CD14-positive monocyte (primary cell): Measurements from ENCODE around the gene UROC1. TPM values are rescaled to one million over a fixed set of nuclear protein-coding genes. Genes with fewer than 3 reads are reported as not detected.

Experiments used
- DNase-seq, 3 donors: peaks; one replicate each; pipeline ENCODE4 v3.0.0-alpha.2; 2011 to 2022
- H2AFZ ChIP-seq: 2 replicates; pipeline ENCODE4 v1.6.0; 2012; ENCODE audit warnings: mild to moderate bottlenecking, low read depth, low read length, inconsistent platforms; ENCODE audit not compliant: insufficient read depth, poor library complexity, severe bottlenecking
- H3K27ac ChIP-seq, 2 donors: 1 replicate in 1 of 2; 2 replicates in 1 of 2; pipeline ENCODE4 v1.5.1; 2012 to 2013; ENCODE audit warnings: low read length in 2 of 2, control low read depth in 1 of 2, inconsistent platforms in 1 of 2, low read depth in 1 of 2, mild to moderate bottlenecking in 1 of 2
- H3K27me3 ChIP-seq, 2 donors: one replicate each; pipeline versions ENCODE4 v1.6.0 to v1.6.1; 2011 to 2013; ENCODE audit warnings: low read length in 2 of 2; ENCODE audit not compliant: control insufficient read depth in 2 of 2, insufficient read depth in 2 of 2
- H3K36me3 ChIP-seq, 2 donors: replicated peaks in 1 of 2; 1 replicate in 1 of 2; 2 replicates in 1 of 2; pipeline versions ENCODE4 v1.5.1 to v1.6.1; 2012 to 2013; ENCODE audit warnings: low read length in 2 of 2, control low read depth in 1 of 2, inconsistent platforms in 1 of 2, mild to moderate bottlenecking in 1 of 2; ENCODE audit not compliant: insufficient read depth in 2 of 2, control insufficient read depth in 1 of 2
- H3K4me1 ChIP-seq, 2 donors: 1 replicate in 1 of 2; 2 replicates in 1 of 2; pipeline versions ENCODE4 v1.5.1 to v1.6.1; 2012 to 2013; ENCODE audit warnings: low read length in 2 of 2, control low read depth in 1 of 2, inconsistent platforms in 1 of 2, mild to moderate bottlenecking in 1 of 2, moderate library complexity in 1 of 2; ENCODE audit not compliant: insufficient read depth in 2 of 2, control insufficient read depth in 1 of 2
- H3K4me2 ChIP-seq: replicated peaks from 2 replicates; pipeline ENCODE3; 2012; ENCODE audit warnings: low read length, moderate library complexity, mild to moderate bottlenecking; ENCODE audit not compliant: poor library complexity, severe bottlenecking; ENCODE audit errors: extremely low read depth
- H3K4me3 ChIP-seq, 3 experiments: fragments of 200-600 bp in 1 of 3; sonication (generic) in 1 of 3; replicated peaks in 1 of 3; 1 replicate in 2 of 3; 2 replicates in 1 of 3; pipeline ENCODE4 v1.5.1; 2011 to 2013; ENCODE audit warnings: low read length in 3 of 3, mild to moderate bottlenecking in 3 of 3, control low read depth in 2 of 3, low read depth in 2 of 3, inconsistent platforms in 1 of 3, moderate library complexity in 1 of 3
- H3K79me2 ChIP-seq: 2 replicates; pipeline ENCODE4 v1.6.0; 2012; ENCODE audit warnings: mild to moderate bottlenecking, control low read depth, inconsistent platforms, low read length, moderate library complexity; ENCODE audit not compliant: insufficient read depth
- H3K9ac ChIP-seq: 2 replicates; pipeline ENCODE4 v1.6.0; 2017; ENCODE audit warnings: low read length, mild to moderate bottlenecking; ENCODE audit not compliant: insufficient read depth, poor library complexity, severe bottlenecking
- H3K9me3 ChIP-seq, 2 donors: replicated peaks in 1 of 2; 1 replicate in 1 of 2; 2 replicates in 1 of 2; pipeline versions ENCODE4 v1.5.1 to v1.6.1; 2012 to 2013; ENCODE audit warnings: low read length in 2 of 2, control low read depth in 1 of 2; ENCODE audit not compliant: control insufficient read depth in 1 of 2, insufficient read depth in 1 of 2
- H4K20me1 ChIP-seq: 2 replicates; pipeline ENCODE4 v1.6.0; 2012; ENCODE audit warnings: mild to moderate bottlenecking, low read length, control low read depth, moderate library complexity; ENCODE audit not compliant: insufficient read depth
- H3K27ac Mint-ChIP-seq, 7 donors: one replicate each; pipeline ENCODE4 v1.8.0; 2020; ENCODE audit warnings: mild to moderate bottlenecking in 7 of 7, mixed read lengths in 7 of 7, moderate library complexity in 6 of 7, inconsistent platforms in 2 of 7
- H3K27me3 Mint-ChIP-seq, 3 donors: one replicate each; pipeline ENCODE4 v1.8.0; 2021 to 2022; ENCODE audit warnings: low read depth in 3 of 3, mild to moderate bottlenecking in 3 of 3, mixed read lengths in 3 of 3, moderate library complexity in 3 of 3, inconsistent platforms in 1 of 3
- H3K36me3 Mint-ChIP-seq, 2 donors: one replicate each; pipeline ENCODE4 v1.8.0; 2020; ENCODE audit warnings: mixed read lengths in 2 of 2, inconsistent platforms in 1 of 2, mild to moderate bottlenecking in 1 of 2
- H3K4me1 Mint-ChIP-seq: one replicate; pipeline ENCODE4 v1.8.0; 2020; ENCODE audit warnings: mild to moderate bottlenecking, mixed read lengths
- H3K4me3 Mint-ChIP-seq, 2 donors: one replicate each; pipeline ENCODE4 v1.8.0; 2020; ENCODE audit warnings: mild to moderate bottlenecking in 2 of 2, mixed read lengths in 2 of 2, moderate library complexity in 1 of 2
- H3K9me3 Mint-ChIP-seq, 7 donors: one replicate each; pipeline ENCODE4 v1.8.0; 2020 to 2022; ENCODE audit warnings: mixed read lengths in 7 of 7, mild to moderate bottlenecking in 6 of 7, moderate library complexity in 6 of 7, inconsistent platforms in 2 of 7
- CTCF ChIP-seq: fragments of 200-600 bp; IDR thresholded peaks from one replicate; pipeline ENCODE4 v1.8.0; 2022; ENCODE audit warnings: antibody characterized with exemption, mild to moderate bottlenecking
- WGBS: methylation state at CpG from one replicate; pipeline ENCODE4 v1.1.5; 2013; ENCODE audit warnings: missing lambda C conversion rate; ENCODE audit not compliant: insufficient coverage; 5-methylcytosine and 5-hydroxymethylcytosine counted together
- intact Hi-C, 2 donors: fragments of 100-400 bp; cut with micrococcal nuclease; formaldehyde crosslinking; loops; one replicate each; pipeline versions ENCODE4 v1.15.0 to v1.15.1; 2023
- polyA plus RNA-seq, 3 donors: library from polyadenylated mRNA; depleted of rRNA in 1 of 3; unstranded in 2 of 3; stranded (reverse) in 1 of 3; fragments of 300-500 nt in 2 of 3; fragments of >200 nt in 1 of 3; fragmentation: Illumina TruSeq in 2 of 3; gene quantifications; 1 replicate in 2 of 3; 2 replicates in 1 of 3; pipeline ENCODE4 v1.2.3, GENCODE V29; 2012 to 2021

The UROC1 gene
- polyA plus RNA-seq, 3 donors, result not detected

GRCh38 chr3:126494204-126494969, 23.2 kb downstream of the UROC1 start:
- peaks cover 14% of the 10 kb centered on the region for H3K4me1 Mint-ChIP-seq
- Histone ChIP-seq H3K79me2 (no peaks in the 10 kb centered on the region), H2AFZ (no peak overlapping the region), H3K9me3 (no peaks in the 10 kb centered on the region), H3K9ac (no peak overlapping the region), H3K36me3 (no peaks in the 10 kb centered on the region), H3K27ac (no peak overlapping the region), H3K4me1 (peaks cover 7 to 8% of the 10 kb centered on the region in 2 donors), H3K4me2 (no peak overlapping the region), H3K27me3 (no peaks in the 10 kb centered on the region), H4K20me1 (no peaks in the 10 kb centered on the region), H3K4me3 (no peak overlapping the region)
- H3K4me3 Mint-ChIP-seq, result no peak overlapping the region
- peaks cover 2 to 6% (median 4%) of the 10 kb centered on the region in 3 donors for H3K27me3 Mint-ChIP-seq
- no peaks in the 10 kb centered on the region for H3K36me3 Mint-ChIP-seq
- no peak for TF ChIP-seq CTCF
- H3K27ac Mint-ChIP-seq, result peak overlapping the region in 1 of 7 donors; percentile 36
- H3K9me3 Mint-ChIP-seq, result no peaks in the 10 kb centered on the region
- intact Hi-C loops, result no loop called here
- WGBS, result 88% methylated on average over 11 of the region's 12 CpGs
- no peak for DNase-seq

- no peak overlapping the region for H3K4me3 ChIP-seq
- Mint-ChIP-seq H3K27ac (no peak overlapping the region), H3K27me3 (peaks cover 2 to 8% (median 5%) of the 10 kb centered on the region in 3 donors), H3K4me3 (no peak overlapping the region), H3K4me1 (peaks cover 14% of the 10 kb centered on the region), H3K36me3 (no peaks in the 10 kb centered on the region), H3K9me3 (no peaks in the 10 kb centered on the region)
- H3K4me2 ChIP-seq, result no peak overlapping the region
- H3K27ac ChIP-seq, result no peak overlapping the region
- no peak for DNase-seq
- H3K79me2 ChIP-seq, result no peaks in the 10 kb centered on the region
- no peak overlapping the region for H2AFZ ChIP-seq
- WGBS, result 75% methylated on average over 7 of the region's 9 CpGs
- no peaks in the 10 kb centered on the region for H4K20me1 ChIP-seq
- TF ChIP-seq CTCF, result no peak
- intact Hi-C loops, result no loop called here
- no peaks in the 10 kb centered on the region for H3K9me3 ChIP-seq
- H3K9ac ChIP-seq, result no peak overlapping the region
- H3K27me3 ChIP-seq, result no peaks in the 10 kb centered on the region
- peaks cover 7 to 8% of the 10 kb centered on the region in 2 donors for H3K4me1 ChIP-seq
- no peaks in the 10 kb centered on the region for H3K36me3 ChIP-seq
These were observed 23.8 kb downstream of the UROC1 start for GRCh38 chr3:126493739-126494138.
